DOHH2 (cell line): ENCODE results near the gene RAB31.

ENCODE experiments used
- EZH2phosphoT487 ChIP-seq: fragments of 200-600 bp; sonication (generic); IDR thresholded peaks from 2 replicates; pipeline ENCODE4 v1.6.1; 2017; ENCODE audit warnings: borderline replicate concordance, mild to moderate bottlenecking, antibody characterized with exemption, low read length, moderate library complexity, mixed read lengths
- TF ChIP-seq, protein P1 (sequence below): fragments of 200-600 bp; sonication (generic); IDR thresholded peaks from one replicate; pipeline ENCODE4 v1.5.1; 2014; ENCODE audit warnings: antibody characterized with exemption, mild to moderate bottlenecking, low read depth, low read length; ENCODE audit not compliant: poor library complexity, severe bottlenecking

DNA sequence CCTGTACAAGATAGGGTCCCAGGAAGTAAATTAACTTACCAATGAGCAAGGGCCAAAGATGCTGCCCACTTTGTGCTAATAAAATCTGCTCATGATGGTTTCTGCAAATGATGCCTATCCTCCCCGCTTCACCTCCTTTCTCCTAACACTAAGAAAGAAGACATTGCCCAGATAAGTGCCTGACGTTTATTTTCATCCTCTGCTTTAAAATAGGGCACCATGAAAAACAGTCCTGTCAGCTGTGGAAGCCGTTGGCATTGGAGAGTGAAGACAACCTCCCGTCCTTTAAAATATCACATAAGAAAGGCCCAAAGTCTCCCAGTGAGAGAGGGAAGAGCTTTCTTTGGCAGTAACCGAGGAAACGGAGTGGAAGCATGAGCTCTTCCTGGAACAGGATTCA is 176.0 kb downstream of the RAB31 start:
- TF ChIP-seq, protein P1, sequence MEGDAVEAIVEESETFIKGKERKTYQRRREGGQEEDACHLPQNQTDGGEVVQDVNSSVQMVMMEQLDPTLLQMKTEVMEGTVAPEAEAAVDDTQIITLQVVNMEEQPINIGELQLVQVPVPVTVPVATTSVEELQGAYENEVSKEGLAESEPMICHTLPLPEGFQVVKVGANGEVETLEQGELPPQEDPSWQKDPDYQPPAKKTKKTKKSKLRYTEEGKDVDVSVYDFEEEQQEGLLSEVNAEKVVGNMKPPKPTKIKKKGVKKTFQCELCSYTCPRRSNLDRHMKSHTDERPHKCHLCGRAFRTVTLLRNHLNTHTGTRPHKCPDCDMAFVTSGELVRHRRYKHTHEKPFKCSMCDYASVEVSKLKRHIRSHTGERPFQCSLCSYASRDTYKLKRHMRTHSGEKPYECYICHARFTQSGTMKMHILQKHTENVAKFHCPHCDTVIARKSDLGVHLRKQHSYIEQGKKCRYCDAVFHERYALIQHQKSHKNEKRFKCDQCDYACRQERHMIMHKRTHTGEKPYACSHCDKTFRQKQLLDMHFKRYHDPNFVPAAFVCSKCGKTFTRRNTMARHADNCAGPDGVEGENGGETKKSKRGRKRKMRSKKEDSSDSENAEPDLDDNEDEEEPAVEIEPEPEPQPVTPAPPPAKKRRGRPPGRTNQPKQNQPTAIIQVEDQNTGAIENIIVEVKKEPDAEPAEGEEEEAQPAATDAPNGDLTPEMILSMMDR, result no peak
- TF ChIP-seq EZH2phosphoT487, result no peak
